Adipose tissue (tissue), 3 donors: ENCODE results near the gene PNRC1. TPM values are rescaled to one million over a fixed set of nuclear protein-coding genes. Genes with fewer than 3 reads are reported as not detected.

Source experiments
- H3K27ac ChIP-seq: one replicate; pipeline ENCODE4 v1.5.1; 2013; ENCODE audit warnings: low read depth, low read length
- WGBS, 3 donors: extraction: QIAGEN DNeasy Blood & Tissue Kit; methylation state at CpG; one replicate each; pipeline ENCODE4 v1.1.7; 2013; 5-methylcytosine and 5-hydroxymethylcytosine counted together
- polyA plus RNA-seq, 3 donors: library from polyadenylated mRNA; stranded (reverse); fragments of 200-250 nt; gene quantifications; one replicate each; pipeline ENCODE4 v1.2.3, GENCODE V29; 2013
- donor health status: healthy with polysubstance abuse.
- donor health status: Bipolar disorder and iron deficiency.
- donor health status: healthy.

Gene PNRC1
- polyA plus RNA-seq, 3 donors = 29.7 to 359 (median 175) TPM

GRCh38 chr6:89134723-89135122, 54.2 kb downstream of the PNRC1 start:
- WGBS, 3 donors = 89 to 92% (median 91%) methylated on average over 3 of the region's 3 CpGs
- no peak overlapping the region for H3K27ac ChIP-seq

Other genes starting within 250 kb of the PNRC1 start
- 1 to 10 TPM; 1.7 to 5.6 (median 3.7) TPM for gene RNGTT, start 117.1 kb upstream of the PNRC1 start, polyA plus RNA-seq
- gene SRSF12, start 37.3 kb downstream of the PNRC1 start, polyA plus RNA-seq = under 1 TPM; 0.22 to 0.45 (median 0.29) TPM
- 1 to 10 TPM; 3.2 to 4.8 (median 4.0) TPM for gene PM20D2, start 65.3 kb downstream of the PNRC1 start, polyA plus RNA-seq
- not detected for gene GABRR1, start 136.6 kb downstream of the PNRC1 start, polyA plus RNA-seq
- gene GABRR2, start 234.5 kb downstream of the PNRC1 start, polyA plus RNA-seq = under 1 TPM; 0.26 to 0.94 (median 0.56) TPM